Measurements from ENCODE around the gene SPTBN4. TPM values are rescaled to one million over a fixed set of nuclear protein-coding genes. Genes with fewer than 3 reads are reported as not detected.

The SPTBN4 gene
- total and polyA plus RNA-seq, 9 donors = 2.2 to 11.6 (median 6.2) TPM

DNA sequence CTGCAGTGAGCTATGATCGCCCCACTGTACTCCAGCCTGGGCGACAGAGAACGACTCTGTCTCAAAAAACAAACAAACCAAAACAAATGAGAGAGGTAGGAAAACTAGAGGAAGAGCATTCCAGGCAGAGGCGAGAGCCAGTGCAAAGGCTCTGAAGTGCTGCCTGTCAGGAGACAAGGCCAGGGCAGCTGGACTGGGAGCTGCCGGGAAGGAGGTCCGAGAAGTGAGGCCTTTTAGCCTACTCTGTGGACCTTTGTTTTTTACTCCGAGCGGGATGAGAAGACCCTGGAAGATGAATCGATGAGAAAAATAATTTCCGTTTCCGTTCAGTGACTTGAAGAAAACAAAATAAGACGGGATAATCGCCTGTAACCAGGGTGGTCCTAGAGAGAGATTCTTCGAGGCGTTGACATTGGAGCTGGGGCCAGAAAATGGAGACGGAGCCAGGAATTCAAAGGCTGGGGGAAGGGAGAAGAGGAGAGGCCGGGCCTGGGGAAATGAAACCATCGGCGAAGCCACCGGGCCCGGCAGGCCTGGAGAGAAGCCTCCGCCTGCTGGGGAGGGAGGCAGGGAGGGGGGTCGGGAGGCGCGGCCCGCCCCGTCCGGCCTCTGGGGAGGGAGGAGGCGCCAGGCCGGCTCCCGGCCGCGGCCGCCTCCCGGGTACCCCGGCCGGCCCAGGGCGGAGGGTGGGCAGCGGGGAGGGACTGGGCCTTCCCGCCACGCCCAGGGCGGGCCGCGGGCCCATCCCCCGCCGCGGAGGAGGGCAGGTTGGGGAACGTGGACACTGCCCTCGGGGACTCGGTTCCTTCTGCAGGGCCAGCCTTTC is 33.2 kb upstream of the SPTBN4 start:
- intact Hi-C loops (cut with DNase I) = no loop called here
- TF ChIP-seq POLR2A (IDR thresholded peaks at IDR 0.05) = peak; percentile 52
- TF ChIP-seq EP300 (IDR thresholded peaks at IDR 0.05) = no peak
- TF ChIP-seq, protein P1, sequence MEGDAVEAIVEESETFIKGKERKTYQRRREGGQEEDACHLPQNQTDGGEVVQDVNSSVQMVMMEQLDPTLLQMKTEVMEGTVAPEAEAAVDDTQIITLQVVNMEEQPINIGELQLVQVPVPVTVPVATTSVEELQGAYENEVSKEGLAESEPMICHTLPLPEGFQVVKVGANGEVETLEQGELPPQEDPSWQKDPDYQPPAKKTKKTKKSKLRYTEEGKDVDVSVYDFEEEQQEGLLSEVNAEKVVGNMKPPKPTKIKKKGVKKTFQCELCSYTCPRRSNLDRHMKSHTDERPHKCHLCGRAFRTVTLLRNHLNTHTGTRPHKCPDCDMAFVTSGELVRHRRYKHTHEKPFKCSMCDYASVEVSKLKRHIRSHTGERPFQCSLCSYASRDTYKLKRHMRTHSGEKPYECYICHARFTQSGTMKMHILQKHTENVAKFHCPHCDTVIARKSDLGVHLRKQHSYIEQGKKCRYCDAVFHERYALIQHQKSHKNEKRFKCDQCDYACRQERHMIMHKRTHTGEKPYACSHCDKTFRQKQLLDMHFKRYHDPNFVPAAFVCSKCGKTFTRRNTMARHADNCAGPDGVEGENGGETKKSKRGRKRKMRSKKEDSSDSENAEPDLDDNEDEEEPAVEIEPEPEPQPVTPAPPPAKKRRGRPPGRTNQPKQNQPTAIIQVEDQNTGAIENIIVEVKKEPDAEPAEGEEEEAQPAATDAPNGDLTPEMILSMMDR (IDR thresholded peaks at IDR 0.05) = no peak
- Histone ChIP-seq H3K36me3 (no peaks in the 10 kb centered on the region), H3K4me1 (ENCODE audit: insufficient read depth) (peaks cover 3% of the 10 kb centered on the region), H3K27me3 (no peaks in the 10 kb centered on the region), H3K4me3 (peak overlapping the region; percentile 62), H3K27ac (peak overlapping the region; percentile 79 to 95), H3K9me3 (no peaks in the 10 kb centered on the region)
- peak; percentile 90 to 92 (median 91) for DNase-seq
- WGBS, 3 donors = 0 to 1% (median 1%) methylated on average over 43 to 50 of the region's 50 CpGs

DNA sequence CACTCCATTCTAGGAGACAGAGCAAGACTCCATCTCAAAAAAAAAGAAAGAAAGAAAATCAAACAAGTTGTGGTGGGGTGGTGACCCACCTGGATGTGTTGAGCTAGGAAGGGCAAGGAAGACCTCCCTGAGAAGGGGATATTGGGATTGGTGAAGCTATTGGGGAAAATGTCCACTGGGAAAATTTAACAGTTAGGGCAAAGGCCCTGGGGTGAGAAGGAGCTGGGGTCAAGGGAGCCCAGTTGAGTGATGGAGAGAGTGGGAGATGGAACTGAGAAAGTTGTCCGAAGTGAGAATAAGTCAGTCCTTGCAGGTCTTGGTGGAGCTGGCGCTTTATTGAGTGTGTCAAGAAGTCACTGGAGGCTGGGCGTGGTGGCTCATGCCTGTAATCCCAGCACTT is 28.5 kb upstream of the SPTBN4 start:
- TF ChIP-seq EP300 (IDR thresholded peaks at IDR 0.05) (no peak), POLR2A (IDR thresholded peaks at IDR 0.05) (no peak)
- TF ChIP-seq, protein P1 (IDR thresholded peaks at IDR 0.05) = no peak
- intact Hi-C loops (cut with DNase I) = no loop called here
- DNase-seq = no peak
- Histone ChIP-seq H3K4me1 (ENCODE audit: insufficient read depth) (peaks cover 2% of the 10 kb centered on the region), H3K4me3 (no peak overlapping the region), H3K27me3 (no peaks in the 10 kb centered on the region), H3K36me3 (no peaks in the 10 kb centered on the region), H3K27ac (no peak overlapping the region), H3K9me3 (no peaks in the 10 kb centered on the region)
- WGBS, 3 donors = 84 to 94% (median 87%) methylated on average over 3 of the region's 3 CpGs

DNA sequence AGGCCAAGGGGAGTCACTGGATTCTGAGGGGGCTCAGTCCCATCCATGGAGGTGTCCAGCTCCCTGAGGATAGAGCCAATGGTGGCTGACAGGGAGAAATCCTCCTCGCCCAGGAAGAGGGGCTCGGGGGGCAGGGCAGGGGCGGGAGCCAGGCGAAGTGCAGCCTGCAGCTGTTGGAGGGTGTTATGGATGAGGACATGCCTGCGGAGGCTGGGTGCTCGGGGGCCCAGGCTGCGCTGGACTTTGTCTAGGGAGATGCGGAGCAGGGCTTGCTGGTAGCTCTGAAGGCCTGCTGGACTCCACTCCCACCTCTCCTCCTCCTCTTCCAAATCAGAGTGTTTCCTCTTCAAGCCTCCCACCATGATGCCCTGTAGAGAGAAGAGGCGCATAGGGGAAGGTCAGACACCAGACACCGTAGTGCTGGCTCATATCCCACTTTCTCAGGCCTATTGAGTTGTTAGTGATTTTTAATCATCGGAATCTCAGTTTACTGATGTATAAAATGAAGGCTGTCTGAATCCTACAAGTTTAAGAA is 25.0 kb upstream of the SPTBN4 start:
- 51 to 61% (median 56%) methylated on average over 11 of the region's 11 CpGs for WGBS, 3 donors
- intact Hi-C loops (cut with DNase I) = no loop called here
- no peaks in the 10 kb centered on the region for H3K9me3 ChIP-seq
- H3K27me3 ChIP-seq = no peaks in the 10 kb centered on the region
- no peak overlapping the region for H3K27ac ChIP-seq
- no peaks in the 10 kb centered on the region for H3K36me3 ChIP-seq
- no peak for TF ChIP-seq EP300 (IDR thresholded peaks at IDR 0.05)
- TF ChIP-seq POLR2A (IDR thresholded peaks at IDR 0.05) = no peak
- TF ChIP-seq, protein P1 (IDR thresholded peaks at IDR 0.05) = no peak
- no peak overlapping the region for H3K4me3 ChIP-seq
- peak in 1 of 5 donors; percentile 52 for DNase-seq
- H3K4me1 ChIP-seq (ENCODE audit: insufficient read depth) = peaks cover 2% of the 10 kb centered on the region

DNA sequence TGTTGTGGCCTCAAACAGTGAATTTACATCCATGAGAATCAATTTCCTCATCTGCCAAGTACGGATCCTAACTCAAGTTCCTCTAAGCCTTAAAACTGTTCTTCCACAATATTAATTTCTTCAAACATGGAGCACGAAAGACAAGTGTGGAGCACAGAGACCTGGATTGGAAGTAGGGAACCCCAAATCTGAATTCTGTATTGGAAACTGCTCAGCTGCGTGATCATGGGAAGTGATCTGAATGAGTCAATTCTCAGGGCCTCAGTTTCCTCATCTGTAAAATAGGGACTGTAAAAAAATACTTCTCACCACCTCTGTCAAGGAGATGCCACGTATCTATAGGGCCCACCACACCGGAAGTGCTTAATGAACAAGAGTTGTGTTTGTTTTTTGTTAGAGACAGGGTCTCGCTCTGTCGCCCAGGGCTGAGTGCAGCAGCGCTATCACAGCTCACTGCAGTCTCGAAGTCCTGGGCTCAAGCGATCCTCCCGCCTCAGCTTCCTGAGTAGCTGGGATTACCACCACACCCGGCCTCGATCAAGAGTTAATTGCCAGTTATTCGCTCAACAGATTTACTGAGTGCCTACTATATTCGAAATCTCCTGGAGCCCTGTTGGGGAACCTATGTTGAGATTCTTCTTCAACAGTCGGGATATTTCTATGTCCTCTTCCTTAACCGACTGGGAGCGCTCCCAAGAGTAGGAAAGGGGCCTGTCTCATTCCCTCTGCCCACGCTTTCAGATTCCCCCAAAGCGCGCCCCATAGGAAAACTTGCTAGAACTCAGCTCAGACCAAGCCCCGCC is 24.3 kb upstream of the SPTBN4 start:
- TF ChIP-seq EP300 (IDR thresholded peaks at IDR 0.05) = no peak
- TF ChIP-seq, protein P1 (IDR thresholded peaks at IDR 0.05) = no peak
- TF ChIP-seq POLR2A (IDR thresholded peaks at IDR 0.05) = no peak
- 11 to 13% (median 12%) methylated on average over 22 of the region's 22 CpGs for WGBS, 3 donors
- intact Hi-C loops (cut with DNase I) = no loop called here
- H3K4me3 ChIP-seq = peak overlapping the region; percentile 36
- no peaks in the 10 kb centered on the region for H3K36me3 ChIP-seq
- H3K4me1 ChIP-seq (ENCODE audit: insufficient read depth) = peaks cover 2% of the 10 kb centered on the region
- DNase-seq = no peak
- H3K27ac ChIP-seq = peak overlapping the region; percentile 45 to 86
- H3K9me3 ChIP-seq = no peaks in the 10 kb centered on the region
- no peaks in the 10 kb centered on the region for H3K27me3 ChIP-seq

Measured in ovary (tissue), 9 donors.